GM21360 (cell line): ENCODE measurements around the gene NLGN2.

Experiments
- ATAC-seq: cut with Tn5 transposase; IDR thresholded peaks from one replicate; pipeline ENCODE4 v1.9.1; 2021; ENCODE audit warnings: mild to moderate bottlenecking, moderate library complexity; ENCODE audit not compliant: unreplicated experiment

NLGN2 gene

DNA sequence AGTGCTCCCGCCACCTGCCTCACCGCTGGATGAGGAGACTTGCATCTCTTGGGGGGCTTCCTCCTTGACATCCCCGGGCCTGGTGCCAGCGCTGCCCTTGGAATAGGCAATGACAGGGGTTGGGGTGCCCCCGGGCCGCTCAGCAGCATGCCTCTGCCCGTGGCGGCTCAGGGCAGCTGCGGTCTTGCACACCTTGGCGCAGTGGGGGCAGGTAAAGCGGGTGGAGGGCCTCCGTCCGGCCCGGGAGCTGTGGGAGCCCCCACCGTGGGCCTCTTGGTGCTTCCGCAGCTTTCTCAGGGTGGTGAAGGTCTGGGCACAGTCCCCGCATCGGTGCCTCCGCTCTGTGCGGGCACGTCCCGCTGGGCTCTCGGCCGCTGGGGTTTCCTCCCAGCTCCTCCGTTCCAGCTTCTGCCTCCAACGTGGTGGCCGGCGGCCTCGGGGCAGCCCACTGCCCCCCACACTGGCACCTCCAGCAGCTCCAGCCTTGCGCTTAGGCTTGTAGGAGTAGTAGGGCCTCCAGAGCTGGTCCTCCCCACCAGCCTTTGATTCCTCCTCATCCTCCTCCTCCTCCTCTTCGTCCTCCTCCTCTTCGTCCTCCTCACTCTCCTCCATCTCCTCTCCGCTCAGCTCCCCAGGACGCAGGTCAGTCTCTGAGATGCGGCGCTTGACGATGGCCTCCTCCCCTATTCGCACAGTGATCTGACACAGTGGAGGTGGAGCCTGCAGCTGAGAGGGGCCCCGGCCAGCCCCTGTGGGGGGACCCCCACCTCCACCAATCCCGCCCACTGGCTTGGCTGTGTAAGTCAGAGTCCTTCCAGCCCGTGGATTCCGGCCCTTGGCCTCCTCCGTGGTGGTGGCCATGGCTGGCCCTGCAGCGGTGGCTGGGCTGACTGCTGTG lies 55.1 kb downstream of the NLGN2 start:
- no peak for ATAC-seq

DNA sequence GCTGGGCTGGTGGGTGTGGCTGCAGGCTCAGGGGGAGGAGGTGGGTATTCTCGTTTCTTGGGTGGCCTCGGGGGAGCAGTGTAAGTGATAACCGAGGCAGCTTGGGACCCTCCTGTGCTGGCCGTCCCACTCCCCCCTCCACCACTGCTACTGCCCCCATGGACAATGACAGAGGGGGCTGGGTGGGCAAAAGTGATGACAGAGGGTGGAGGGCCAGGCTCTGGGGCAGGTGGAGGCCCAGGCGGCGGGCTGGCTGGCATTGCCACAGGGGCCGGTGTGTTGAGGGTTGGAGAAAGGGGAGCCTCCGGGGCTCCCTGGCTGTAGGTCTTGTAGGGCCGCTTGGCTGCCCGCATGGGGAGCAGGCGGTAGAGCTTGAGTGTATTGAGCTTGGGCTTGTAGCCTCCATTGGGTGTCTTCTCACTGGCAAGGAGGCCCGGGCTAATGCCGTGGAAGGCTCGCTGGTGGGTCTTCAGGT lies 55.8 kb downstream of the NLGN2 start:
- no peak for ATAC-seq

DNA sequence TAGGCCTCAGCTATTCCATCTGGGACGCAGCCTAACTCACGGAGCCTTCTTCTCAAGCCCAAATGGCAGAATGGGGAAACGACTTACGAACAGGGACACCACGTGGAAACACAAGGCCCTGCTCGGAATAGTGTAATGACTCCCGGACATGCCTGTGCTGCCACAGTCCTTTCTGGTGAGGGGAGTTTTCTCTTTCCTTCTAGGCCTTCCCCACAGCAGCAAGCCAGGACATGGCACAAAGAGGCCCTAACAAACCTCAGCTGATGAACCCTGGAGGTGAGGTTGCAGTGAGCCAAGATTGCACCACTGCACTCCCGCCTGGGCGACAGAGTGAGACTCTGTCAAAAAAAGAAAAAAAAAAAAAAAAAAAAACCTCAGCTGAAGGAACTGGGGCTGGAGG lies 56.4 kb downstream of the NLGN2 start:
- no peak for ATAC-seq

DNA sequence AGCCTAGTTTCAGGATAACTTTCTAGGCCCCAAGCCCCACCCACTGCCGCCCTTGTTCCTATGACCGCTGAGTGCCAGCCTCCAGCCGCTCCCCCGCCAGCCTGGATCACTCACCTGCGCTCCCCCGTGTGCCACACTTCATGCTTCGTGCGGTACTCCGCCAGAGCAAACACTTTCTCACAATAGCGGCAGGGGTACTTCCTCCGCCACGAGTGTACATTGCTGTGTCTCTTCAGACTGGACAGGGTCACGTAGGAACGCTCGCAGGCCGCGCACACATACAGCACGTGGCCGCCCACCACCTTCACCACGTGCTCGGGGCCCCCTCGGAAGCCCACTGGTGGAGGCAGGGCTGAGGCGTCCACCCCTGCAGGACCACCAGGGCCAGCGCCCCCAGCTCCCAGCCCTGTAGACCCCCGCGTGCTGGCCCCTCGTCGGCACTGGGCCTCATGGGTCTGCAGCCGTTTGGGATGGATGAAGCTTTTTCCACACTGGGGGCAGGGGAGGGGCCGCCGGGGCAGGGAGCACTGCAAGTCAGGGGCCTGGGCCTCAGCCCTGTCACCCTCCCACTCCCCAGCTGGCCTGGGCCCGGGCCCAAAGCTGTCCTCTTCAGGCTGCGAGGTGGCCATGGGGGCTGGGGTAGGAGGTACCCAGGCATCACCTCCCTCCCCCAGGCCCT lies 58.1 kb downstream of the NLGN2 start:
- ATAC-seq: no peak

DNA sequence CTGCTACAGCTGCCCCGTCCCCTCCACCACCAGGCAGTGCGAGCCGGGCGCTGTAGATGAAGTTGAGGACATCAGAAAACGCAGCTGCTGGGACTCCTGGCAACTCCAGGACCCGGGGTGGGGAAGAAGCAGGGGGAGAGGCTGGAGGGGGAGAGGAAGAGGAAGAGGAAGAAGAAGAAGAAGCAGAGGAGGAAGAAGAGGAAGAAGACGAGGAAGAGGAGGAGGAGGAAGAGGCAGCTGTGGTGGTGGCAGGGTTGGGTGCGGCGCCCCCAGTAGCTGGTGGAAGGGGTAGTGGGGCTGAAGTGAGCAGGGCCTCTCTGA lies 58.6 kb downstream of the NLGN2 start:
- no peak for ATAC-seq

DNA sequence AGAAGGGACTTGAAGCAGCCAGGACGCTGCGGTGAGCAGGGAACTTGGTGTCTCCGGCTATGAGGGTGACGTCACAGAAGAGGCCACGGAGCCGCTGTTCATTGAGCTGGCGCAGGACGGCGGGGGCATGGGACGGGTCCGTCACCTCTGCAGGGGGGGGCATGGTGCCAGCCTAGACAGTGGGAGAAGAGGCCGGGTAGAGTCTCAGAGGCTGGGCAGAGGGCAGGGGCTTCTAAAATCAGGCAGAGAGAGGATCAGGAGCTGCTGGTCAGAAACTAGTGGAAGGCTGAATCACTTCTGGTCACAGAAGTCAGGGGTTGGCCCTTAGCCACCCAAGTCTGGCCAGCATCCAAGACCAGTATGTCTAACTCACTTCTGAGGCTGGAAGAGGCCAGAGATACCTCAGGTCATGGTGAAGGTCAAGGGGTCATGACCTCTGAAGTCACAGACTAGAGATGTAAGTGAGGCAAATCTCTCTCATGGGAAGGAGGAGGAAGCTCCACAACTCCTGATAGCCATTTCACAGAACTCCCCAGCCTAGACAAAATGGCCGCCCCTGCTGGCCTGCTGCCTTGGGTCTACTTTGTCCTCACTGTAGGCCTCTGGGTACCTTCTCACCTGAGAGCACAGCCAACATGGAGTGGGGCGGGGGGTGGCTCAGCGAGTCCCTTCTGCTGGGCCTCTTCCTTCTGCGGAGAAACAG lies 59.1 kb downstream of the NLGN2 start:
- ATAC-seq: no peak

DNA sequence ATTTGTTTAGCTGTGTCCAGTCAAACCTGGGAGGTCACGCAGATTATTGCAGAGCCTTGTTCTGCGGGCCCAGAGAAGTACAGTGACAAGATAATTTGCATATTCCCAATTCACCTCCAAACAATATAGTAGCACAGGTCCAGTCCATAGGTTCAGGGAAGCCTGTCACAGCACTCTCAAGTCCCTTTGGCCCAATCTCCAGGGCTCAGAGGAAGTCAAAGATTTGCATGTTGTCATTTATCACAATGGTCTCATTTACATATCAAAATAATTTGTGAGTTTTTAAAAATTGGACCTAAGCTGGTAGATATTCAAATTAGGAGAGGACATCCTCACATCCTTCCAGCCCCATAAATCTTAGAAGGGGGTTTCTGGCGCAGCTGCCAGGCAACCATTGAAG lies 59.9 kb downstream of the NLGN2 start:
- ATAC-seq: no peak

DNA sequence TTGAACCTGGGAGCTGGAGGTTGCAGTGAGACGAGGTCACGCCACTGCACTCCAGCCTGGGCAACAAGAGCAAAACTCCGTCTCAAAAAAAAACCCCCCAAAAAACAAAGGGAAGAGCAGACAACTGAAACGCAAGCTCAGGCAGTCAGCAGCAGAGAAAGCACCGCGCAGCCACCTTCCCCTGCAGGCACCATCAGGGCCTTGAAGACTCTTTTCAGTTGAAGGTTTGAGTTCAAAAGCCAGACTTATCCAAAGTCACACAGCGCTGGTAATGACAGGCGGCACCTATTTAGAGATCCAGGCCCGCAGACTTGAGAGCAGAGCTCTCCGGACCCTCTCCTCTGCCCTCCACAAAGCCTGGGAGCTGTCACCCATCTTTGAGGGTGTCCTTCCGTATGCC lies 60.6 kb downstream of the NLGN2 start:
- ATAC-seq: no peak

DNA sequence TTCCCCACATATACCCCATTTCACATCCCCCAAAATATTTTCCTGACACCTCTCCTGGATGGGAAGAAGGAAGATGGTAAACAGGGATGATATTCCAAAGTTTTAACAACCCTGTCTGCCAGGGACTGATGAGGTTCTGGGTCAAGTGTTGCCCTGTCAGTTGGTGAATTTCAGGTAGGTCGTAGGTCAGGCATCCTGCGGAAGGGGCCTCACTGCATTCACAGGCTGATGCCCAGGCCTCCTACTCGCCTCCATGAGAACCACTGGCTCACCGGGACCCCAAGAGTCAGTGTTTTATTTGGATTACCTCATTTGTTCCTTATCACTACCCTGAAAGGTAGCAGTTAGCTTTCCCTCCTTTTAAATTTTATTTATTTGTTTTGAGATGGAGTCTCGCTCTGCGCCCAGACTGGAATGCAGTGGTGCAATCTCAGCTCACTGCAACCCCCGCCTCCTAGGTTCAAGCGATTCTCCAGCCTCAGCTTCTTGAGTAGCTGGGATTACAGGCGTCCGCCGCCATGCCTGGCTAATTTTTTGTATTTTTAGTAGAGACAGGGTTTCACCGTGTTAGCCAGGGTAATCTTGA lies 61.3 kb downstream of the NLGN2 start:
- ATAC-seq: no peak
